NCI-H2107 treated with DMSO at 0.1 percent for 48 hours (cell line): ENCODE results near the gene PTPMT1.
"Not testable (repeated sequence)": the region's sequence is repeated elsewhere in the genome, so short reads cannot be mapped to it uniquely, and the experiment has no call there.

Source experiments
- DNase-seq: peaks from one replicate; lab custom pipeline; 2025; ENCODE audit not compliant: unreplicated experiment; lab: John Stamatoyannopoulos, UW

The PTPMT1 gene

DNA sequence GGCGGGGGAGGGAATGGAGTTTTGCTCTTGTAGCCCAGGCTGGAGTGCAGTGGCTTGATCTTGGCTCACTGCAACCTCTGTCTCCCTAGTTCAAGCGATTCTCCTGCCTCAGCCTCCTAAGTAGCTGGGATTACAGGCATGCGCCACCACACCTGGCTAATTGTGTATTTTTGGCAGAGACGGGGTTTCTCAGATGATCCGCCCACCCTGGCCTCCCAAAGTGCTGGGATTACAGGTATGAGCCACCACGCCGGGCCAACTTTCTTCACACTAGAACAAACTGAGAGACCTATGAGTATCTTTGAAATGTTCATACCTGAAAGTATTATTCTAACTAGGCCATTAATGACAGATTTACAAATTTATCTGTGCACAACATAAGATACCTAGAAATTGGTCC lies 19.1 kb upstream of the PTPMT1 start:
- not testable (repeated sequence) for DNase-seq

DNA sequence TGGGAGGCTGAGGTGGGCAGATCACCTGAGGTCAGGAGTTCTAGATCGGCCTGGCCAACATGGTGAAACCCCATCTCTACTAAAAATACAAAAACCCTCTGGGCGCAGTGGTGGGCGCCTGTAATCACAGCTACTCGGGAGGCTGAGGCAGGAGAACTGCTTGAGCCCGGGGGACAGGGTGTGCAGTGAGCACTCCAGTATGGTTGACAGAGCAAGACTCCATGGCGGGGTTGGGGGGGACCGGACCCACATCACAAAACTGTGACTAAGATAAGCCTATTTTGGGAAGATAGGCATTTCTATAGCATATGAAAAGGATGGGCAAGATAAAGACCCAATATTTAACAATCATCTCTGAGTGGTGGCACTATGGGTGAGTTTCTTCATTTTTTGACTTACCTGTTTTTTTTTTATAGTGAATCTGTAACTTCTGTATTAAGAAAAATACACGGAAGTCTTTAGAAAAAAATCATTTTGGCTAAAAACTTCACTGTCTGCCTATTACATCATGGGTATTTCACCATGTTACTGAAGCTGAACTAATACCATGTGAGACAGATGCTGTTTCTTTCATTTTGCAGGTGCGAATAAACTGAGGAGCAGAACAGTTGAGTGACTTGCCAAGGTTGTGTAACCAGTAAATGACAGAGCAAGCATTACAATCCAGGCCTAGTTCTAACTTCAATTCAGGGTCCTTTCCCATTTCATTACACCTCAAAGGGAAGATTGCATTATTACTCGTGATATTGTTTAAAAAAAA lies 14.9 kb upstream of the PTPMT1 start:
- DNase-seq, result no peak

DNA sequence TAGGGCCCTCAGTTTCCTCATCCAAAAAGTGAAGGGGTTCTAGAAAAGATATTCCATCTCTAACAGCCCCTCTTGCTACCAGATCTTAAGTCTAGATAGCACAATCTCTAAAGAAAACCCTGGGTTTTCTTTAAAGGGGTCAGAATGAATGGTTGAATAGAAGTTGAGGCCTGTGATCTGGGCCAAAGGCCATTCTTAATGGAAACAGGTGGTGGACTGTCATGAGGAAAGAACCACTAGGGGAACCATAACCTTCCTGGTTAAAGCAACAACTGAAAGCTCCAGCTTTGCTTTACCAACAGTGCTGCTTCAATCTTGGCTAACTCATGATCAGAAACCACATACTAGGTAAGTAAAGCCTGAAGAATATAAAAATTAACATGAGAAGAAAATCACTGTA lies 14.3 kb upstream of the PTPMT1 start:
- no peak for DNase-seq

DNA sequence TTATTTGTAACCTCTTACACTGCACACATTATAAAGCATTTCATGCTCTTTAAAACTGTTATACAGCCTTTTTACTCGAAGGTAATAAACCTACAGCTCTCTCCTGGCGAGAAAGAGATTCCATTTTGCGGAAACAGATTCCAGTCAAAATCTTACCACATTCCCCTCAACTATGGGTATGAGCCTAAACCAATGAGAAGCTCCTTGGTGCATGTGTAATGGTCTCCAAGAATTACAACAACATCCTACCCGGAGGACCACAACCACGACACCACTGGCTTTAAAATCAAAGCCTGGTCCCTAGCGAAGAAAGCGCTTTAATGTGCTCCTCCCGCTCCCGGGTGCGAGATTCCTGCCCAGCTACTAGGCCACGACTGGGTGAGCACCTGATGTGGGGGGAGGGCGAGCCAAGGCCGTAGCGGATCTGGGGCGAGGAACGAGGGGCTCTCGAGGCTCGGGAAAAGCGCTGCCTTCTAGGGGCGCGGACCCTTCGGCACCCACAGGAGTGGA lies 13.3 kb upstream of the PTPMT1 start:
- no peak for DNase-seq

DNA sequence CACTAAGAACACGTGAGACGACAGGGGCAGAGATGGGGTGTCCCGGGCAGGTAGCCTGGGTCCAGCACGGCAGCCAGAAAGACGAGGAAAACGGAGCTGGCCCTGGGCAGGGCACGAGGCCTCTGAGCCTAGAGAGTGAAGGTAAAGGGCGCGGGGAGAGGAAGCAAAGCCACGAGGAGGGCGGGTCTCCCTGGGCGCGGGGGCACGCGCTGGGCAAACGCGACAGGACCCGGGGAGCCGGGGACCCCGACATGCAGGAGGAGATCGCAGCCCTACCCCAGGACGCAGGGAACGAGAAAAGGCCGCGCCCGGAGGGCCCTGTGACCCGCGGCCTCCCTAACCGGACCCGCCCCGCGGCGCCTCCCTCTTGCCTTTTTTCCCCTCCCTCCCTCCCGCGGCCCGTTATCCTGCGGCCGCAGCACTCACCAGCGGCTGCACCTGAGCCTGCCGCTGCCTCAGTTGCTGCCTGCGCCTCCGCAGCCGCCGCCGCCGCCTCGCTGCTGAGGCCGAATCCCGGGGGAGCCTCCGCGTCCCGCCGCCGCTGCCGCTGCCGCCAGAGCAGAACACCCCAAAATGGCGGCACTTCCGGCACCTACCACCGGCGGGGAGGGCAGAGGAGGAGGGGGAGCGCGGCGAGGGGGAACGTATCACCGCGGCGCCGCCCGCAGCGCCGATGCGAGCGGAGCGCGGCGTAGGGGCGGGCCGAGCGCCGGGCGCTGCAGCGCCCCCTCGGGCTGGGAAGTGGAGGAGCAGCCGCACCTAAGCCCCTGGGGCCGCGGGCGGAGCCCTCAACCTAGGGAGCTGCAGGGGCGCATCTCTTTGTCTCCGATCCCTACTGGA lies 12.6 kb upstream of the PTPMT1 start, which contains the start of gene CELF1:
TSS of gene CELF1 (minus strand) at position 567 of the 840 bp plus-strand sequence. CDS start 53,609 bp downstream, outside the sequence.
- DNase-seq, result peak; percentile 73

DNA sequence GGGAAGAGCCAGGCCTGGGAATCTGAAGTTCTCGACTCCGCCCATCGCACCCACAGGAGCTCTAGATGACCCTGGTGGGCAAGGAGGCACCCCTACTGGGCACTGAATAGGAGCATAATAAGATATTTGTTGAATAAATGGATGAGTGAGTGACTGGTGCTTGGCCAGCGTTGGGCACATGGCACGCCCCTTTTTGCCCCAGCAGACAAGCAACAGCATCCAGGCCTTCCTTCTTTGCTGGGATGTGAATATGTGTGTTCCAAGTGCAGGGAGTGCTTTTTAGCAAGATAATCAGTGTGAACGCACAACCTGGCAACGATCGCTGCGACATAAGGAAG lies 12.0 kb upstream of the PTPMT1 start:
- no peak for DNase-seq

DNA sequence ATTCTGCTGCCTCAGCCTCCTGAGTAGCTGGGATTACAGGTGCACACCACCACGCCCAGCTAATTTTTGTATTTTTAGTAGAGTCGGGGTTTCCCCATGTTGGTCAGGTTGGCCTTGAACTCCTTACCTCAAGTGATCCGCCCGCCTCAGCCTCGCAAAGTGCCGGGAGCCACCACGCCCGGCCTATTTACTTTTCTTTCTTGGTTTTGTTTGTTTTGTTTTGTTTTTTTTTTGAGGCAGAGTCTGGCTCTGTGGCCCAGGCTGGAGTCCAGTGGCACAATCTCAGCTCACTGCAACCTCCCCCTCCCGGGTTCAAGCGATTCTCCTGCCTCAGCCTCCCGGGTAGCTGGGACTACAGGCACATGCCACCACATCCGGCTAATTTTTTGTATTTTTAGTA lies 8.4 kb upstream of the PTPMT1 start:
- not testable (repeated sequence) for DNase-seq

DNA sequence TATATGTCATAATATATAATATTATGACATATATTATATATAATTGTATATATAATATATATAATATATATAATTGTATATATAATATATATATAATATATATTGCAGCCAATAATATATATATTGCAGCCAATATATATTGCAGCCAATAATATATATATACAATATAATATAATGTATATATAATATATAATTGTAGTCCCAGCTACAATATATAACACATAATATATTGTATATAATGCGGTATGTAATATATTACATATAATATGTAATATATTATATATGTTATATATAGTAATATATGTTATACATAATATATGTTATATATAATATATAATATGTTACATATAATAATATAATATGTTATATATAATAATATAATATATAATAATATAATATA lies 6.7 kb upstream of the PTPMT1 start:
- no peak for DNase-seq

DNA sequence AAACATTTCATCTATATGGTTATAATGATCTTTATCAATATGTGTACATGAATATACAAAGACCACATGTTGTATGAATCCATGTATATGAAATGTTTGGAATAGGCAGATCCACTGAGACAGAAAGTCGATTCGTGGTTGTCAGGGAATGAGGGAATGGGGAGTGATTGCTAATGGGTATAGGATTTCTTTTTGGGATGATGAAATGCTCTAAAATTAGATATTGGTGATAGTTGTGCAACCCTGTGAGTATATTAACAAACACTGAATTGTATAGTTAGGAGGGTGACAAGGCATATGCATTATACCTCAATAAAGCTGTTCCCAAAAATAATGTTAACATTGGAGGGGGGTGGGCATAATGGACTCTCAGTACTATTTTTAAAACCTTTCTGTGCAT lies 5.0 kb upstream of the PTPMT1 start:
- DNase-seq, result no peak

DNA sequence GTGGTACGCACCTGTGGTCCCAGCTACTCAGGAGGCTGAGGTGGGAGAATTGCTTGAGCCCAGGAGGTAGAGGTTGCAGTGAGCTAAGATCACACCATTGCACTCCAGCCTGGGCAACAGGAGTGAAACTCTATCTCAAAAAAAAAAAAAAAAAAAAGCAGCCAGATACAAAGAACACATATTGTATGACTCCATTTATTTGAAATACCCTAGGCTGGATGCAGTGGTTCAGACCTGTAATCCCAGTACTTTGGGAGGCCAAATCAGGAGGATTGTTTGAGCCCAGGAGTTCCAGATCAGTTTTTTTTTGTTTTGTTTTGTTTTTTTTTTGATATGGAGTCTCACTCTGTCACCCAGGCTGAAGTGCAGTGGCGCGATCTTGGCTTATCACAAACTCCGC lies 3.0 kb upstream of the PTPMT1 start:
- not testable (repeated sequence) for DNase-seq

DNA sequence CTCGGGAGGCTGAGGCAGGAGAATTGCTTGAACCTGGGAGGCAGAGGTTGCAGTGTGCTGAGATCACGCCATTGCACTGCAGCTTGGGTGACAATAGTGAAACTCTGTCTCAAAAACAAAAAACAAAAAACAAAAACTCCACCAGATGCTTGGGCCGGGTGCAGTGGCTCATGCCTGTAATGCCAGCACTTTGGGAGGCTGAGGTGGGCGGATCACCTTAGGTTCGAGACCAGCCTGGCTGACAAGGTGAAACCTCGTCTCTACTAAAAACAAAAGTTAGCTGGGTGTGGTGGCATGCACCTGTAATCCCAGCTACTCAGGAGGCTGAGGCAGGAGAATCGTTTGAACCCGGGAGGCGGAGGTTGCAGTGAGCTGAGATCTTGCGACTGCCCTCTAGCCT lies 1.0 kb upstream of the PTPMT1 start:
- not testable (repeated sequence) for DNase-seq

DNA sequence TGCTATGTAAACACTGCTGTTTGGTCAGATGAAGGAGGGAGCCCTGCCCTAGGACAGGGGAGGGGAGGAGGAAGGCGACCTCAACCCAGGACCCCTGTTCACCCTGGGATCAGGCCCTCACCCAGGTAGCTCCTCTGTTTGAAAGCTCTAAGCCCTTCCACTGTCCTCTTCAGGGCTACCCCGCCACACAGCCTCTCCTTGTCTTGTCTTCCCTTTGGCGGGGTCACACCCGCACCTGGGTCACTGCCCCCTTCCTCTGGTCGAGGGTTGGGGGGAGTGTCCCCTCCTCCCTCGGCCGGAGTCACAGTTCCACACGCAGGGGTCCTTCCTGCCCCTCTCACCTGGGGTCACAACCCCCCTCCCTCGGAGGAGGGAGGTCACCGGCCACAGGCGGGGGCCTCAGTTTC lies 463 bp upstream of the PTPMT1 start:
- no peak for DNase-seq

DNA sequence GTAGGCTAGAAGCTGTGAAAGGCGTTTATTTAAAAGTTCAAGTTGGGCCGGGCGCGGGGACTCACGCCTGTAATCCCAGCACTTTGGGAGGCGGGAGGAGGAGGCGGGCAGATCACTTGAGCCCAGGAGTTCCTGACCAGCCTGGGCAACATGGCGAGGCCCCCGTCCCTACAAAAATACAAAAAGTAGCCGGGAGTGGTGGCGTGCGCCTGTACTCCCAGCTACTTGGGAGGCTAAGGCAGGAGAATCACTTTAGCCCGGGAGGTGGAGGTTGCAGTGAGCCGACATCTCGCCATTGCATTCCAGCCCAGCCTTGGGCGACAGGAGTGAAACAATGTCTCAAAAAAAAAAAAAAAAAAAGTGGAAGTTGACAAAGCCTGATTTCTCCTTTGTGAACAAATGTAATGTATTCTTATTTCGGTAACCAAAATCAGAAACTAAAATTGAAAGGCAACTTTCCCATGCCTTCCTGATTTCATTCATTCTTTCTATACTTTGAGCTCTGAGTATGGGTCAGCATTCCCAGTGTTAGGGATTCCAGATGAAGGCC lies 825 bp downstream of the PTPMT1 start:
- DNase-seq, result no peak

DNA sequence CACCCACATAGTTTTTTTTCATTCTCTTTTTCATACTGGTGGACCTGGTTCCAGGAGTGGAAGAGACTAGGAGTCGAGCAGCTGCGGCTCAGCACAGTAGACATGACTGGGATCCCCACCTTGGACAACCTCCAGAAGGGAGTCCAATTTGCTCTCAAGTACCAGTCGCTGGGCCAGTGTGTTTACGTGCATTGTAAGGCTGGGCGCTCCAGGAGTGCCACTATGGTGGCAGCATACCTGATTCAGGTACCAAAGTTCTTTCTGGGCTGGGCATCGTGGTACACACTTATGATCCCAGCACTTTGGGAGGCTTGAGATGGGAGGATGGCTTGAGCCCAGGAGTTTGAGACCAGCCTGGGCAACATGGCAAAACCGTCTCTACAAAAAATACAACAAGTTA lies 4.2 kb downstream of the PTPMT1 start:
- DNase-seq, result no peak

DNA sequence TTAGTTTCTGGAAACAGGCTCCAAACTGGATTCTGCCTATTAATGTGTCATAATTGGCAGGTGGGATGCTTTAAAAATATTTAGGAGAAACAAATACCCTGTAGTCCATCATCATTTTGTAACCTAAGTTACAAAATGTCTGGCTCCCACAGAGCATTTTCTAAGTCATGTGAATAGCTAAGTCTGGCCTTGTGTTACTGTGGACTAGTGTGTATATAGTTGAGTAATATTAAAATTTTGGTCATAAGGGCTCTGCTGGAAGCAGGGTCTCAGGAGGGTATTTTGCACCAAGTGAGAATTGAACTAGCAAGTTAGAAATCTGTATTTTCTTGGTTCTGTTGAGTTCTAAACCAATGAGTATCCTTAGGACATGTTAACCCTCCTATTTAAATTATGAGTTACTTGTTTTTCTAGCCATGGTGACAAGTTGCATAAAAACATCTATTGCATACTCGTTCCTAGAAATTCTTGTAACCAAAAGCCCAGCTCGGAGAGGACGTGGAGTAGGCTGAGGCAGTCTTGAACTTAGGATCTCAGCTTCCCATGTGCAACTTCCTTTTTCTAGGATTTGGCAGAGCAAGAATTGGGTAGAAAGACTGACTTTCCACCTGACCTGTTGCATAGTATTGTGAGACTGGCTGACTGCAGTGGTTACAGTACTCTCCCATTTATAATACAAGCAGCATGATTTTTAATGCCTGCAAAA lies 5.4 kb downstream of the PTPMT1 start:
- DNase-seq, result no peak

DNA sequence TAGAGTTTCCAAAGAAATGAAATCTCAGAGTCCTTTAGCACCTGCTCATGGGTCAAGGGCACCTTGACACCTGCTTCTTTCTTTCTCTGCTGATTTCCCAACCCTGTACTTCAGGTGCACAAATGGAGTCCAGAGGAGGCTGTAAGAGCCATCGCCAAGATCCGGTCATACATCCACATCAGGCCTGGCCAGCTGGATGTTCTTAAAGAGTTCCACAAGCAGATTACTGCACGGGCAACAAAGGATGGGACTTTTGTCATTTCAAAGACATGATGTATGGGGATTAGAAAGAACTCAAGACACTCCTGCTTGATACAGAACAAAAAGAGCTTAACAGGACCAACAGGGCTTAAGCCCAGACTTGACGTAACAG lies 5.9 kb downstream of the PTPMT1 start:
- no peak for DNase-seq

DNA sequence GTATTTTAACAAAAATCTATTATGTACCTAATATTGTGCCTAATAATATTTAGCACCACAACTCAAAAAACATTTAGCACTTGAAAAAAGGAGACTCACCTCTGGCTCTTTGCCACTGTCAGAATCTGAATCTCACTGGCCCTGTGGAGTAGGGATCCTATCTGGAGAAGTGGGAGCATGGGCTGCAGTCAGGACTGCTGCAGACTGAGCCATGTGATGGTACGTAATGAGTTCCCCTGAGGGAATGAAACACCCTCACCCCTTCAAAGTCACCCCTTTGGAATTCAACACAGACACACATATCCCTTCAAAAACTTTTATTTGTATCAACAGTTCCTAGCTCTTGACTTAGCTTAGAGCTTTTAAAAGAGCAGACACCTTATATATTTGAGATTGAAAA lies 6.5 kb downstream of the PTPMT1 start:
- DNase-seq, result no peak

DNA sequence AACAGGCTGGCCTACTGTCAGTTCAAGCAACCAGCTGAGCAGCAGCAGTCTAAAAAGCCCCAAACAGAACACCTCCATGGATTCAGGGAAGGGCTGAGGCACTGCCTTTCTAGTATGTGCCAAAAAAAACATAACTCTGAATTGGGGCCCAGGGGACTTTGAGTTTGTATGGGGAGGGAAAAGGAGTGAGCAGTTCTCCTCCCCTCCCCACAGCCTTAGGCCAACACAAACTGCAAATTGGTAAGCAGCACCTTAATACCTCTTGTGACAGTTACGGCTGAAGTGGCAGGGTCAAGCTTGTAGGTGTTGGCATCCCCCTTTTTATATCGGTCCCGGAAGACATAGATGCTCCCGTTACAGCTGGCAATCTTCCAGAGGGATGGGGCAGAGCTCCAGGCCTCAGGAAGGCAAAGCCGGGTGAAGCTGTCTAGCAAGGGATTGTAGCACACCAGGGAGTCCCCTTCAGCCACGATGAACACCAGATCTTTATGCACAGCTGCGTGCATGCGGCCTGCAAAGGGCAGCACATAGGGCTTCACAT lies 7.4 kb downstream of the PTPMT1 start:
- DNase-seq, result no peak

DNA sequence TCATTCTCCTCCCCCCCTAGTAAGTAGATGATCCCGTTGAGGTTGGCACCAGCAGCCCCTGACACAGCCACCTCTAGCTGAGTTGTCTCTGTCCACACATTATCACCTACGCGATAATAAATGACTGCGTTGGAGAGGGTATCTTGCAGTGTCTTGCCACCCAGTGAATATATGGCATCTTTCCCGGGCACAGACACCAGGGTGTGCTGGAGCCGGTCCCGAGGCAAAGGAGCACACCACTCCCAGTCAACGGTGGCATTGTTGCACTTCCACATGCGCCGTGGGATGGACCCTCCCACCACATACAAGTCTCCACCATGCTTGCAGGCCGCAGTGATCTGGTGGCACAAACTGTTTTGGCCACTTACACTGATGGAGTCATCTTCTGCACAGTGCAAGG lies 7.9 kb downstream of the PTPMT1 start:
- DNase-seq, result no peak

DNA sequence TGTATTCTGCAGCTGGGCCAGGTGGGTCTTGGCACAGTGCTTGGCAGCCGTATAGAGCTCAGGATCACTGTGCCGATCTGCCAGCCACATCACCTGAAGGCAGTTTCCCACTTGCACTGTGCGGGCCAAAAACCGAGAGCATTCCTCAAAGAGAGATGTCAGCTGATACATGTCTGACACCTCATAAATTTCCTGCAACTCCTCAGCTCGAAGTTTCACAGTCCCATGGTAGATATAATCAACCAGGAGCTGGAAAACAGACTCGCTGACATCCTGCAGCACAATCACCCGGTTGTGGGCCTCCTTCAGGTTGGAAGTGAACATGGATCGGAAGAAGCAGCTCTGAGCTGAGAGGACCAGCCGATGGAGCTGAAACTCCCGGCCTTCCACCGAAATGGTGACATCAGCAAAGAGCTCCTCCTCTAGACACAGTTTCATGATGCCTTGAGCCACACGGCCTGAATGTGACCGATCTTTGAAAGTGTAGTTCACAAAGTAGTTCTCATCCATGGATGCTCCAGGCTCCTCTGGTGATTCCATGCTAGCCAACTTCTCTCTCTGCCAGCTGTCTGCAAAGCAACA lies 12.2 kb downstream of the PTPMT1 start:
- DNase-seq, result no peak
